Colon (tissue), 2 donors: Measurements from ENCODE around the gene ATP5PB.
A peak's percentile ranks its signal among the peaks of the same experiment; 100 is the strongest.

Source experiments
- FAIRE-seq: peaks from 2 replicates; lab custom pipeline; 2012; peaks lifted over from hg19 to GRCh38; lab: Jason Lieb, UNC
- donor health status: control.
- donor health status: control.

The ATP5PB gene

DNA sequence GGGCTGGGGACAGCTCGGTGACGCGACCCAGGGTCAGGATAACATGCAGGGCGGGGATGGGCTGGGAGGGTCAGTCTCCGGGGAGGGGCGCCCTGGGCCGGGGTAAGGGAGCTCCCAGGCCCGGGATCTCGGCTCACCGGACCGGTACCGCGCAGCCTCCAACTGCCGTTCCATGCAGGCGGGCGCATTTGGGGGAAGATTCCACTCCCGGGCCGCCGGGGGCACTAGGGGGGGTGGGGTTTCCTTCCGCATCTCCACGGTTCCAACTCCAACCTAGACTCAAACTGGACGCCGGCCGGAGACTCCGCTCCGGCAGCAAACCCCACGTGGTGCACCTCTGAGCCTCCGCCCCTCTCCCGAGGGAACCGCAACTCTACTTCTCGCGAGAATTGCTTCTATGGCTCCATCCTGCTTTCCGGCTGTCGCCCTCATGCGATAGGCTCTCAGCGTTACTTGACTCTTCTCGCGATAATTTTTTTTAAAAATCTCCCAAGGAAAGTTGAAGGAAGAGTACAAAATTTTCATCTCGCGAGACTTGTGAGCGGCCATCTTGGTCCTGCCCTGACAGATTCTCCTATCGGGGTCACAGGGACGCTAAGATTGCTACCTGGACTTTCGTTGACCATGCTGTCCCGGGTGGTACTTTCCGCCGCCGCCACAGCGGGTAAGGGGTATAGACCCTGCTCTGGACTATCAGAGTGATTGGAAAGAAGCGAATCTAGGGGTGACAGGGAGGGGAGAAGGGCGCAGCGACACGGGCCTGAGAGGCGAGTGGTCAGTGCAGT is at the start of gene ATP5PB, which contains the start of gene WDR77:
Gene ATP5PB (plus strand): TSS at position 547 of the 785 bp plus-strand sequence. CDS start 78 bp downstream, at position 625.
Gene WDR77 (minus strand): TSS at position 339 of the 785 bp plus-strand sequence. CDS start 87 bp downstream, at position 252.
- peak; percentile 66 for FAIRE-seq

DNA sequence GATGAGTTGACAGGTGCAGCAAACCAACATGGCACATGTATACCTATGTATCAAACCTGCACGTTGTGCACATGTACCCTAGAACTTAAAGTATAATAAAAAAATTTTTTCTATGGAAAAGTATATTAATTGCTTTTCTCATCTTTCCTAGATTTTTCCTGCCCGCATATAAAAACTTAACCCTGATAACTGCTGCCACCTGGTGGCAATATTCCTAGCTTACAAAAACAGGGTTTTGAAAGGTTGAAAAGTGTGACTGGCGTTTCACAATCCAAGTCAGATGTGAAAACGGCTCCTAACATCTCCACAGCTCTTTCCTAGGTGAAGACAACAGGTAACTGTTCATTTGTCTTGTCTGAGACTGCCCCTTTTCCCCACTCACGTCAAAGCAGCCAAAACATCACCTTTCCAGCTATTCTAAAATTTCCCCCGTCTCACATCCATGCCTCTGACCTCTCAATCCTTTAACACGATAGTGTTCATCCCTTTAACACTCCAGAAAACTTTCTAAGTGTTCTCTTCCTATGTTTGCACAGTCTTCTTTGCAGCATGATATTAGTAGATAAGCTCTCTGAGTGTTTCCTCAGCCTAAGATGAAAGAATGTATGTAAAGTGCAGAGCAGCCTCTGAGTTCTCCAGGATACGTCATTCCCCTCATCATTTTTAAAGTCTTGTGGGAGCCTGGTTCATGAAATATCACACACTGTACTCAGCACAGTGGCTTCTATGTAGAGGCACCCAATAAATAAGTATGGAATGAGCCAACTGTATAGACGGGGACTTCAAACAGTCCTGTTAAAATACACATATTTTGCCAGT is 49.3 kb upstream of the ATP5PB start:
- FAIRE-seq: no peak

GRCh38 chr1:111402083-111402482 is 47.2 kb upstream of the ATP5PB start:
- no peak for FAIRE-seq

DNA sequence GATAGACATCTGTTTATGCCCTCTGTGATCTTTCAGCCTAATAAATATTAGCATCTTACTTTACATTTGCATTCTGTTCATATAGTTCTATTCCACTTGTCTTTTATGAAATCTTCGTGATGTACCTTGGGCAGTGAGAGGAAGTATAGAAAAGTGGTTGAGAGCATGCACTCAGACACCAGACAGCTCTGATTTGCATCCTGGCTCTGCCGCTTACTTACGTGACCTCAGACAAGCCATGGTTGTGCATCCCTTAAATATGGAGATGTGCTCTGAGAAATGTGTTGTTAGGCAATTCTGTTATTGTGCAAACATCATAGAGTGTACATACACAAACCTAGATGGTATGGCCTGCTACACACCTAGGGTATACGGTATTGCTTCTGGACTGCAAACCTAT is 44.7 kb upstream of the ATP5PB start:
- FAIRE-seq: no peak

GRCh38 chr1:111406321-111406768 is 42.9 kb upstream of the ATP5PB start:
- no peak for FAIRE-seq

DNA sequence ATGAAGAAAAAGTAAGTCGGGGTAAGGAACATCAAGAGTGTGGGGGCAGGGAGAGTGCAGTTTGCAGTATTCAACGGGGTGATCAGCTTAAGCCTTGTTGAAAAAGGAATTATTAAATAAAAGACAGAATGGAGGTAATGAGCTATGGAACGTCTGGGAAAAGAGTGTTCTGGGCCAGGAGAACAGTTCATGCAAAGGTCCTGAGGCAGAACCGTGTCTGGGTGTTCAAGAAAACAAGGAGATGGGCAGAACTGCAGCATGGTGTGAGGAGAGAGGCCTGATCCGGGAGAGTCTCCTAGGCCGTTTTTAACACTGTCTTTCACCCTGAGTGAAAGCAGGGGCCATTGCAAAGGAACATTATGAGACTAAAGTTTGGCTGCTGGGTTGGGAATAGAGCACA is 42.0 kb upstream of the ATP5PB start:
- no peak for FAIRE-seq

DNA sequence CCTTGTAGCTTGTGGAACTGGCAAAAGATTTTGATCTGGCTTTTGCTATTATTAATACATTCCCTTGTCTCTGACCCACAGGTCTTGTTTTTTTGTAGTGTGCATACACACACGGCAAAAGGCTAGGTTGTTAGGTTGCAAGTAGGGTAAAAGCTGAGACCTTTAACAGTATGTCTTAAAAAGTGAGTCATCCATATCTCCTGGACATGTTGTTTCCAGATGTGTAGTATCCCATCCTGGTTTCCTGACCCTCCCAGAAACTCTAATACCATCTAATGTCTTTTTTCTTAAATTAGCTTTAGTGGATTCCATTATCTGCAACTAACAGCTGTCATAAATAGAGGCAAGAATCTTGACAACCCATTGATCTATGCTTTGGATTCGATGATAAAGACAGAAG is 36.4 kb upstream of the ATP5PB start:
- FAIRE-seq: no peak

GRCh38 chr1:111414756-111415155 is 34.5 kb upstream of the ATP5PB start:
- FAIRE-seq: no peak

- no peak for FAIRE-seq
These were observed 33.8 kb upstream of the ATP5PB start for GRCh38 chr1:111415461-111415860.

DNA sequence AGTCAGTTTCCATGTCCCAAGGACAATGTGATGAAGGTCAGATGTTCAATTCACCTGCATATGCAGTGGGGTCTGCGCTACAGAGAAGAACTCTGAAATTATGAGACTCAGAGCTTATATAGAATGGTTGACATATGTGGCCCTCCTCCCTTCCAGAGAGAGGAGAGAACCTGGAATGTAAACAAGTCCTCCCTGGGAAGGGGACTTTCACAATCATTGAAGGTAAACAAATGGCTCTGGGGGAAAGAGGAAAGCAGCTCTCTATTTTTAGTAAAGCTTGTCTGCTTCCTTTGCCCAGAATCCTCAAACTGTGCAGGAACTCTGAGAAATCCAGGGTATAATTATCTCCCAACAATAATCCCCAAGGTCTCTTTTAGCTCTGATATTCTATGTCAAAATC is 31.5 kb upstream of the ATP5PB start:
- FAIRE-seq: no peak

DNA sequence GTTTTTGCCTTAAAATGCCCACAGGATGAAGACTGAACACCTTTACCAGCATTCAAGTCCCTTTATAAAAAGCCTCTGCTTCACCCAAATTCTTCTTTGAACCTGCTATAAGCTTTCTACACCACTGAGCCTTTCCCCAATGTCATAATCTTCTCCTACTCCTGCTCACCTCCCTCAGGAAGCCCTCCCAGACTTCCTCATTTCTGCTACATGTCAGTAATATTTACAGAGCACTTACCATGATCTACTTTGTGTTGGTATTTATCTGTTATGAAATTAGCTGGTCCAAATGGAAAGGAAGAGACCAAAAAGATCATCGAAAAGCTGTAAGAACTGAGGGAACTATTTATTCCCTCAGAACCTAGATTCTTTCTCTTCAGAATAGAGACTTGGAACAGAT is 30.2 kb upstream of the ATP5PB start:
- FAIRE-seq: no peak

GRCh38 chr1:111420377-111420776 is 28.9 kb upstream of the ATP5PB start:
- no peak for FAIRE-seq

GRCh38 chr1:111422546-111423391 is 26.5 kb upstream of the ATP5PB start:
- FAIRE-seq: no peak

- no peak for FAIRE-seq
These were observed 25.0 kb upstream of the ATP5PB start for GRCh38 chr1:111424281-111424680.

GRCh38 chr1:111436726-111437125 is 12.5 kb upstream of the ATP5PB start:
- no peak for FAIRE-seq

GRCh38 chr1:111439461-111440351 is 9.6 kb upstream of the ATP5PB start:
- FAIRE-seq: no peak

DNA sequence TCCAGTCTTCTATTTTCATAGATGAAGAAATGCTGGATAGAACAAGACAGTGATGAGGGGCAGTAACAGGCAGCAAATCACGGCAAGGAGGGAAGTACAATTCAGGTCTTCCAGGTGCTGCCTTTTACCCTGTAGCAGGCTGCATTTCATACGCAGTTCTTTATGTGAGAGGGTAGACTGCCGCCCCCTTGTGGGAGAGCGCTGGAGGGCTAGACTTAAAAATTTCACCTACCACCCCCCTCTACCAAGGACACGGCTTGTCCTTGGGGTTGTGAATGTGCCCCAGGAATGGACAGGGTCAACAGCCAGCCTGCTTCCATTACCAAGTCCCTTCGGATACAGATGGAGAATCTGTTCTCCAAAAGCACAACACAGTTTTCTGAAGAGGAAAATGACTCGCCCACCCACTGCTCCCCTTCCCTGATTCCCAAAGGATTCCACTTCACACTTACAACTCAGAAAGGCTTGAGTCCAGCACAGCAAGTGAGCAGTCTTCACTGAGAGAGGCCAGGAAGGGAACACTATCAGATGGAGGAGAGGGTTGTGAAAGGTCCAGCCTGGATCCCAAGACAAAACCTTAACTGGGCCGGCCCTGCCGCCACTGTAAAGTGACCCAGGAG is 7.6 kb upstream of the ATP5PB start:
- FAIRE-seq: no peak

DNA sequence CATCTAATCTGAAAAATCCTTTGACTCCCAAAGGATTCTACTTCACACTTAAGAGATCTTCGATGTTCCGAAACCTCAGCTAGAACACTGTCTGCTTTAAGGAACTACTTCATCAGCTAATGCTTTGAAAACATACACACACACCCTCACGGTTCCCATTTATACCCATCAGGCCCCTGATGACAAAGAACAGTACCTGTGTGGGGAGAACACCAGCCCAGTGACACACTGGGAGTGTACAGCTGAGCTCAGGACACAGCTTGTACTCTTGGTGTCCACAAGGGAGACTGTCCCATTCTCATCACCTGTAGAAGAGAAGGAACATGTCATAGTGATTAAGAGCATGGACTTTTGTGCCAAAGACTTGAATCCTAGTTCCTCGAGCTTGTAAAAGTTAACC is 6.8 kb upstream of the ATP5PB start:
- FAIRE-seq: no peak

DNA sequence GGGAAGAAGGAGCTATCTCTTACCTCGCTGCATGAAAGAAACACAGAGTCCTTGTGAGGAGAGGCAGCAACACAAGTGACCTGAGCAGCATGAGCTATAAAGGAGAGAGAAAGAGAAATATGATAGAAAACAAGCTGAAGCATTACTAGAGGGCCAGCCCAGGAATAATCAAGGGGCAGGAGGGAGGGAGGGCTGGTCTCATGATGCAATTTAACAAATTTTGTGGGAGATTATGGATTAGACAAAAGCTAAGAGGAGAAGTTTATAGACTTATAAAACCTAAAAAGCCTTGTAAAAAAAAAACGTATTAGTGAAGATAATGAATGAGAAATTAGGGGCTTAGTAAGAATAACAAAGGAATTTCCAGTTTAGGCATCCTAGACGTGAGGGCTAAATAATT is 5.2 kb upstream of the ATP5PB start:
- no peak for FAIRE-seq

DNA sequence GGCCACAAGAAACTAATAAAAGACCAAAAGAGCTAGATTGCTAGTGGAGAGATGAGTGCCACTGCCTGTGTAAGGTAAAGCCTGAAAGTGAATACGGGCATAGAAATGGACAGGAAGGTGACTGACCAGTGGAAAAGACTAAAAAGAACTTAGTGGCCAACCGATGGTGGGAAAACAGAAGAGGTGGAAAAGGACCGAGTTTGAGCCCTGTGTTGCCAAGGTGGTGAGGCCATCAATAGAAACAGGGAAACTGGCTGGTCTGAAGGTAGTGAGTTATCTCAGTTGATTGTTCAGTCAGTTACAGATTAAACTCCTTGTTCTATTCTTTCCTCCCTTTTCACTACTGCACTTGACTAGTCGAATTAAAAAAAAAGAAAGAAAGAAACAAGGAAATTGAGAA is 2.7 kb upstream of the ATP5PB start:
- no peak for FAIRE-seq
